Tracheal epithelial cell (primary cell): ENCODE data around the gene THEM4. TPM values are rescaled to one million over a fixed set of nuclear protein-coding genes. Genes with fewer than 3 reads are reported as not detected.

ENCODE experiments used
- total RNA-seq: library from RNA; depleted of rRNA; stranded (reverse); fragments of >200 nt; gene quantifications from 2 replicates; pipeline ENCODE4 v1.2.1, GENCODE V29; 2014

Gene THEM4
- 4.6 and 9.8 TPM in 2 replicates for total RNA-seq

DNA sequence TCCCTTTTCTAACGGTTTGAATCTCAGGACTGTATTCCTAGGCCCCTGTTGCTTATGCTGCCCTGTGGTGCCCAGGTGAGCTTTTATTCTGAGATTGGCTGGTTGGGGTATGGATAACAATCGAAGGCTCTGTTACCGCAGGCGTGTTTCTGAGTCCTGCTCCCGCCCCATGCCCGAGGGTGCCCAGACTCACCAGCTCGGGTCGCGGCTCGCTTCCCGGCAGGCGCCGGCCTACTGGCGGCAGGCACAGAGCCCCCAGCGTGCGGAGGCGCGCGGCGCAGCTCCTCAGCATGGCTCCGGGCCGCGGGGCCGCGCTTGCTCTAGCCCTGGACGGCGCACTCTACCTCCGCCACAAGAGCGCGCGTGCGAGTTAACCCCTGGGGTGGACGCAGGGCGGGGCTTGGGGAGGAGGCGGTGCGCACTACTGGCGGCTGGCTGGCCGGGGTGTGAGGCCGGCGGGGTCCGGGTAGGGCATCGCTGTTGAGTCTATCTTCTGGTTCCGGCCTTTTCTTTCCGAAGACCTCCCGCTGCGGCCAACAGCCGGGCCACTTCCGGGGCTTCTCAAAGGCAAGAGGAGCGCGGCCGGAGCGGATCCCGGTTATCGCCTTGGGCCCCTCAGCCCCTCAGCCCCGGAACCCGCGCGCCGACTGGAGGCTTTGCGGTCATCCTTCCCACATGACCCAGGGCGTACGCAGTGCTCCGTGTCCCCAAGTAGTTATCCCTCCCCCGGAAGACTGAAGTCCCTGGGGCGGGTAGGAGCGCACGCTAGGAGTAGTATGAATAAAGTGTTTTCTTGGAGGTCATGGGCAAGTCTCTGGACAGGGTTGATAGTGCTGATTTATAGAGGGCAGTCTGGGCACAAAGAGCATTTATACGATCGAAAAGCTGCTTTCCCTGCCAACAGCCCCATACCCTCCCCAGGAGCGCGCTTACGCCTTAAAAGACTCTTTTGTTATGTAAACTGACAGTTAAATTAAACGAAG is at the start of gene THEM4:
THEM4 (minus strand) TSS at position 345 of the 983 bp plus-strand sequence; CDS start at position 292, 53 bp downstream.

DNA sequence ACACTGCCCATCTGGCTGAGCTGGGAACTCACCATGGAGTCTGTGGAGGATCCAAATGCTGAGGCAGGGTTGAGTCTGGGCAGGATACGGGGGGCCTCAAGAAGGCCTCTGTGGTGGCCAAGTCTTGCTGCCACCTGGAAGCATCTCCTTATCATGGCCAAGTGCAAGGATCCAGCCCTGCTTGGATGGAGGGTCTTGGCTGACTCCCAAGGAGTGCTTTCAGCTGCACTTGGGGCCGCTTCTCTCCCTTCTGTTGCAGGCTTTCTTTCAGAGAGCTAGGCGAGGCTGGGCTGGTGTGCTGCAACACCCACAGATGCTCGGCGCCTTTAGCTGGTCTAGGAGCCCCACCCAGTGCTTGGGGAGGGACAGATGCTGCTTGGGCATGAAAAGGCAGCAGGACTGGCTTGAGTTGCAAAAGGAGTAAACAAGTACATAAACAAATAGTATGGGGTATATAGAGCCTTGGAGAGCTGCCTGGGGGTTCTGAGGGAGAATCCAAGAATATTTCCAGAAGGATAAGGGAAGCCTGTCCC is 55.8 kb downstream of the THEM4 start, which contains the start of gene THEM5:
THEM5 (minus strand) TSS at position 302 of the 533 bp plus-strand sequence; CDS start at position 155, 147 bp downstream.

DNA sequence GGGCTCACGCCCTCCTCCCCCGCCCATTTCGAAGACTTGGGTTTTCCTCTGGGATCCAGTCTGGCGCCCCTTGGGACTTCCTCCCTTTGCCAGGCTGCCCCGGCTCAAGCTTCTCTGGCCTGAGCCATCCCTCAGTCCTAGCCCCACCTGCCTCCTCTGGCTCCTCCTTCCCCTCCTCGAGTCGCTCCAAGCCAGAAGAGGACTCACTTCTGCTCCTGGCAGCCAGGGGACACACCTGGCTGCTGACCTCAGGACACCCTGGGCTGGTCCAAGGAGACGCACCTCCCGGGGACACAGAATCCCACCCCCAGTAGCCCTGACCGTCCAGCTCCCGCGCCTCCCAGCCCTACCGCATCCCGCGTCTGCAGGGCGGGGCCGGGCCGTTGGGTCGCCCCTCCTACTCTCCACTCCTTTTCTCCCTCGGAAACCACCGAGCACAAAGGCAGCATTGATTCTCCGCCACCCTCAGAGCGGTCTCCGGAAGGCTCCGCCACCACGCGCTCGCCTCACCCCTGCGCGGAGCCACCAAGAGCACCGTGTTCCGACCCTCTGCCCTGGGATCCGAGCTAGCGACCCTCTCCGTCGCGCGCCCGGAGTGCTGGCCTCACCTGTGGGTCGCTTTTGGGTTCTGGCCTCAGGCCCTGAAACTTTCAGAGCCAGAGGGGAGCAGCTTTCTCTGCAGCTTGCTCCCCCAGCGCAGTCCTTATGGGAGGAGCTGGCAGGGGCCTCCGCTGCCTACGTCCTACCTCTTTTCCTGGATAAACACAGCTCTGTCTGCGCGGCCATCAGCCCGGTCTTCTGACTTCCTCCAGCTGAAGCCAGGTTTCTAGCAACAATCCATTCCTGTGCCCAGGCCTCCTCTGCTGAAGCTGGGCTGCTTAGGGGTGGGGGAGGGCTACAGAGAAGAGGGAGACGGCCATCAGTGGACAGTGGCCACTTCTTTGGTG is 69.6 kb downstream of the THEM4 start, which contains the start of gene C2CD4D:
C2CD4D (minus strand) TSS at position 364 of the 947 bp plus-strand sequence. CDS start 831 bp downstream, outside the sequence.

DNA sequence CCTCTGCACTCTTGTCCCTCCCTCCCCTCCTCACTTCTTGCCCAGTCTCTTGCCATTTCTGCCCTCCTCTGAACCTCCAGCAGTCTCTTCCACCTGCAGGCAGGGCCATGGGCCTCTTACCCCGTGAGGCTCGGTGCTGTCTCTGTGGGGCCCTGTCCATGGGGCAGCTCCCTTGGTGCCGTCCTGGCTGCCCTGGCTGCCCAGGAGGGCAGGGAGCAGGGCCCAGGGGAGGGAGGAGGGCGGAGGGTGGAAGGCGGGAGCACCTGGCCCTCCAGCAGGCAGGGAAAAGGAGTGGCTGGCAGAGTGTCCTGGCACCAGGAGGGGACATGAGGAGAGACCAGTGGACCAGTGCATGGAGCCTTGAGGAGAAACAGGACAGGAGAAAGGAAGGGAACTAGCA is 77.7 kb downstream of the THEM4 start, which contains the start of gene RORC:
RORC (minus strand) TSS at position 198 of the 400 bp plus-strand sequence; CDS start at position 160, 38 bp downstream.

Other genes starting within 250 kb of the THEM4 start
- not detected in 2 replicates for gene CELF3, start 192.7 kb downstream of the THEM4 start, total RNA-seq
- gene RIIAD1, start 188.0 kb downstream of the THEM4 start, total RNA-seq = not detected in 2 replicates
- 69.9 and 101 TPM in 2 replicates for gene MRPL9, start 146.0 kb downstream of the THEM4 start, total RNA-seq
- gene TDRKH, start 119.0 kb downstream of the THEM4 start, total RNA-seq = 5.1 and 7.7 TPM in 2 replicates
- gene LINGO4, start 104.1 kb downstream of the THEM4 start, total RNA-seq = not detected in 2 replicates
- 0.48 and 1.9 TPM in 2 replicates for gene RORC, start 77.7 kb downstream of the THEM4 start, total RNA-seq
- gene C2CD4D, start 69.7 kb downstream of the THEM4 start, total RNA-seq = under 0.01 TPM in 1 of 2 replicates, not detected in the other
- gene THEM5, start 55.8 kb downstream of the THEM4 start, total RNA-seq = not detected in 2 replicates
- gene S100A10, start 84.3 kb upstream of the THEM4 start, total RNA-seq = 165 and 194 TPM in 2 replicates
- gene S100A11, start 127.5 kb upstream of the THEM4 start, total RNA-seq = 79.3 and 93.7 TPM in 2 replicates
- not detected in 2 replicates for gene TCHHL1, start 179.6 kb upstream of the THEM4 start, total RNA-seq
- under 0.01 TPM in 2 replicates for gene TCHH, start 205.9 kb upstream of the THEM4 start, total RNA-seq
- gene RPTN, start 249.7 kb upstream of the THEM4 start, total RNA-seq = 0.21 and 0.72 TPM in 2 replicates